ENCODE results near the gene TARBP2. TPM values are rescaled to one million over a fixed set of nuclear protein-coding genes. Genes with fewer than 3 reads are reported as not detected.
"Not testable (repeated sequence)": the region's sequence is repeated elsewhere in the genome, so short reads cannot be mapped to it uniquely, and the experiment has no call there.

TARBP2 gene
- total RNA-seq, 1 experiment from 2014 or later = 66.1 TPM

GRCh38 chr12:53523131-53523530, 22.0 kb downstream of the TARBP2 start:
- DNase-seq = no peak
- no peaks in the 10 kb centered on the region for H3K9me3 ChIP-seq
- no peak overlapping the region for H3K4me3 ChIP-seq
- H3K36me3 ChIP-seq = peaks cover 58% of the 10 kb centered on the region
- no peaks in the 10 kb centered on the region for H3K27me3 ChIP-seq

- Histone ChIP-seq H3K4me3 (no peak overlapping the region), H3K9me3 (no peaks in the 10 kb centered on the region), H3K36me3 (peaks cover 54% of the 10 kb centered on the region), H3K27me3 (no peaks in the 10 kb centered on the region)
- DNase-seq = no peak
These were observed 23.4 kb downstream of the TARBP2 start for GRCh38 chr12:53524476-53524875.

GRCh38 chr12:53530061-53530460, 29.0 kb downstream of the TARBP2 start:
- DNase-seq = no peak
- H3K27me3 ChIP-seq = no peaks in the 10 kb centered on the region
- peaks cover 61% of the 10 kb centered on the region for H3K36me3 ChIP-seq
- no peaks in the 10 kb centered on the region for H3K9me3 ChIP-seq
- no peak overlapping the region for H3K4me3 ChIP-seq

GRCh38 chr12:53530920-53531319, 29.8 kb downstream of the TARBP2 start:
- peaks cover 62% of the 10 kb centered on the region for H3K36me3 ChIP-seq
- no peaks in the 10 kb centered on the region for H3K9me3 ChIP-seq
- H3K27me3 ChIP-seq = no peaks in the 10 kb centered on the region
- no peak overlapping the region for H3K4me3 ChIP-seq
- peak; percentile 52 for DNase-seq

- no peaks in the 10 kb centered on the region for H3K9me3 ChIP-seq
- H3K4me3 ChIP-seq = no peak overlapping the region
- DNase-seq = peak; percentile 6
- peaks cover 71% of the 10 kb centered on the region for H3K36me3 ChIP-seq
- no peaks in the 10 kb centered on the region for H3K27me3 ChIP-seq
These were observed 30.9 kb downstream of the TARBP2 start for GRCh38 chr12:53532021-53532420.

GRCh38 chr12:53532524-53533445, 31.7 kb downstream of the TARBP2 start:
- Histone ChIP-seq H3K36me3 (peaks cover 77% of the 10 kb centered on the region), H3K4me3 (no peak overlapping the region), H3K9me3 (no peaks in the 10 kb centered on the region), H3K27me3 (no peaks in the 10 kb centered on the region)
- peak; percentile 20 for DNase-seq

- Histone ChIP-seq H3K9me3 (no peaks in the 10 kb centered on the region), H3K27me3 (no peaks in the 10 kb centered on the region), H3K4me3 (no peak overlapping the region), H3K36me3 (peaks cover 76% of the 10 kb centered on the region)
- no peak for DNase-seq
These were observed 32.4 kb downstream of the TARBP2 start for GRCh38 chr12:53533471-53533870.

GRCh38 chr12:53536962-53537361, 35.9 kb downstream of the TARBP2 start:
- Histone ChIP-seq H3K9me3 (no peaks in the 10 kb centered on the region), H3K27me3 (no peaks in the 10 kb centered on the region), H3K4me3 (no peak overlapping the region), H3K36me3 (peaks cover 73% of the 10 kb centered on the region)
- no peak for DNase-seq

GRCh38 chr12:53538209-53538689, 37.2 kb downstream of the TARBP2 start:
- Histone ChIP-seq H3K9me3 (no peaks in the 10 kb centered on the region), H3K27me3 (no peaks in the 10 kb centered on the region), H3K36me3 (peaks cover 70% of the 10 kb centered on the region), H3K4me3 (no peak overlapping the region)
- DNase-seq = no peak

GRCh38 chr12:53539526-53539925, 38.4 kb downstream of the TARBP2 start:
- no peaks in the 10 kb centered on the region for H3K9me3 ChIP-seq

GRCh38 chr12:53543539-53543938, 42.5 kb downstream of the TARBP2 start:
- peak; percentile 55 for DNase-seq
- no peaks in the 10 kb centered on the region for H3K9me3 ChIP-seq
- no peaks in the 10 kb centered on the region for H3K27me3 ChIP-seq
- peaks cover 39% of the 10 kb centered on the region for H3K36me3 ChIP-seq
- no peak overlapping the region for H3K4me3 ChIP-seq

More at GRCh38 chr12:53539526-53539925, 38.4 kb downstream of the TARBP2 start:
- H3K27me3 ChIP-seq = no peaks in the 10 kb centered on the region
- DNase-seq = no peak
- H3K36me3 ChIP-seq = peaks cover 60% of the 10 kb centered on the region
- H3K4me3 ChIP-seq = no peak overlapping the region

- DNase-seq, H3K4me3 ChIP-seq, H3K9me3 ChIP-seq, H3K27me3 ChIP-seq: not testable (repeated sequence)
- H3K36me3 ChIP-seq = peaks cover 27% of the 10 kb centered on the region
These were observed 47.3 kb downstream of the TARBP2 start for GRCh38 chr12:53548354-53548753.

GRCh38 chr12:53550131-53550530, 49.0 kb downstream of the TARBP2 start:
- H3K4me3 ChIP-seq, DNase-seq, H3K9me3 ChIP-seq, H3K27me3 ChIP-seq: not testable (repeated sequence)
- peaks cover 25% of the 10 kb centered on the region for H3K36me3 ChIP-seq

GRCh38 chr12:53550595-53550994, 49.5 kb downstream of the TARBP2 start:
- Histone ChIP-seq H3K36me3 (peaks cover 25% of the 10 kb centered on the region), H3K9me3 (no peaks in the 10 kb centered on the region), H3K27me3 (no peaks in the 10 kb centered on the region), H3K4me3 (no peak overlapping the region)
- no peak for DNase-seq

GRCh38 chr12:53551889-53552291, 50.8 kb downstream of the TARBP2 start:
- H3K27me3 ChIP-seq = no peaks in the 10 kb centered on the region
- DNase-seq = no peak
- H3K4me3 ChIP-seq = no peak overlapping the region
- H3K36me3 ChIP-seq = peaks cover 25% of the 10 kb centered on the region
- H3K9me3 ChIP-seq = no peaks in the 10 kb centered on the region

- Histone ChIP-seq H3K4me3 (no peak overlapping the region), H3K36me3 (peaks cover 21% of the 10 kb centered on the region), H3K9me3 (no peaks in the 10 kb centered on the region), H3K27me3 (no peaks in the 10 kb centered on the region)
- DNase-seq = no peak
These were observed 51.6 kb downstream of the TARBP2 start for GRCh38 chr12:53552361-53553327.

Data from MG63 (cell line).